Transverse colon (tissue), 4 donors: ENCODE data around the gene HMX3.

Source experiments
- POLR2A ChIP-seq: fragments of 450-650 bp; IDR thresholded peaks from one replicate; pipeline ENCODE4 v1.6.1; 2016; ENCODE audit warnings: antibody characterized with exemption, mild to moderate bottlenecking, moderate library complexity
- POLR2AphosphoS5 ChIP-seq, 3 donors: sonication (generic); formaldehyde crosslinking; IDR thresholded peaks; one replicate each; pipeline ENCODE4 v1.6.1; 2016; ENCODE audit warnings: antibody characterized with exemption in 3 of 3
- TF ChIP-seq, protein P1 (sequence below), 5 experiments: fragments of 200-600 bp in 3 of 5; fragments of 450-650 bp in 2 of 5; sonication (generic) in 3 of 5; IDR thresholded peaks; 1 replicate in 2 of 5; 2 replicates in 3 of 5; pipeline ENCODE4 v1.5.1; 2016 to 2017; ENCODE audit warnings: antibody characterized with exemption in 5 of 5, inconsistent platforms in 3 of 5, mild to moderate bottlenecking in 2 of 5, moderate library complexity in 1 of 5

- TF ChIP-seq POLR2AphosphoS5 (IDR thresholded peaks at IDR 0.05) (no peak), POLR2A (no peak)
- TF ChIP-seq, protein P1, sequence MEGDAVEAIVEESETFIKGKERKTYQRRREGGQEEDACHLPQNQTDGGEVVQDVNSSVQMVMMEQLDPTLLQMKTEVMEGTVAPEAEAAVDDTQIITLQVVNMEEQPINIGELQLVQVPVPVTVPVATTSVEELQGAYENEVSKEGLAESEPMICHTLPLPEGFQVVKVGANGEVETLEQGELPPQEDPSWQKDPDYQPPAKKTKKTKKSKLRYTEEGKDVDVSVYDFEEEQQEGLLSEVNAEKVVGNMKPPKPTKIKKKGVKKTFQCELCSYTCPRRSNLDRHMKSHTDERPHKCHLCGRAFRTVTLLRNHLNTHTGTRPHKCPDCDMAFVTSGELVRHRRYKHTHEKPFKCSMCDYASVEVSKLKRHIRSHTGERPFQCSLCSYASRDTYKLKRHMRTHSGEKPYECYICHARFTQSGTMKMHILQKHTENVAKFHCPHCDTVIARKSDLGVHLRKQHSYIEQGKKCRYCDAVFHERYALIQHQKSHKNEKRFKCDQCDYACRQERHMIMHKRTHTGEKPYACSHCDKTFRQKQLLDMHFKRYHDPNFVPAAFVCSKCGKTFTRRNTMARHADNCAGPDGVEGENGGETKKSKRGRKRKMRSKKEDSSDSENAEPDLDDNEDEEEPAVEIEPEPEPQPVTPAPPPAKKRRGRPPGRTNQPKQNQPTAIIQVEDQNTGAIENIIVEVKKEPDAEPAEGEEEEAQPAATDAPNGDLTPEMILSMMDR (IDR thresholded peaks at IDR 0.05): no peak
Observed at GRCh38 chr10:123147635-123148413, 12.1 kb downstream of the HMX3 start, which contains the start of gene HMX2.
